ENCODE measurements around the gene MAFF. TPM values are rescaled to one million over a fixed set of nuclear protein-coding genes. Genes with fewer than 3 reads are reported as not detected.

The MAFF gene
- total RNA-seq, 1 experiment from 2014 or later: 26.0 TPM

DNA sequence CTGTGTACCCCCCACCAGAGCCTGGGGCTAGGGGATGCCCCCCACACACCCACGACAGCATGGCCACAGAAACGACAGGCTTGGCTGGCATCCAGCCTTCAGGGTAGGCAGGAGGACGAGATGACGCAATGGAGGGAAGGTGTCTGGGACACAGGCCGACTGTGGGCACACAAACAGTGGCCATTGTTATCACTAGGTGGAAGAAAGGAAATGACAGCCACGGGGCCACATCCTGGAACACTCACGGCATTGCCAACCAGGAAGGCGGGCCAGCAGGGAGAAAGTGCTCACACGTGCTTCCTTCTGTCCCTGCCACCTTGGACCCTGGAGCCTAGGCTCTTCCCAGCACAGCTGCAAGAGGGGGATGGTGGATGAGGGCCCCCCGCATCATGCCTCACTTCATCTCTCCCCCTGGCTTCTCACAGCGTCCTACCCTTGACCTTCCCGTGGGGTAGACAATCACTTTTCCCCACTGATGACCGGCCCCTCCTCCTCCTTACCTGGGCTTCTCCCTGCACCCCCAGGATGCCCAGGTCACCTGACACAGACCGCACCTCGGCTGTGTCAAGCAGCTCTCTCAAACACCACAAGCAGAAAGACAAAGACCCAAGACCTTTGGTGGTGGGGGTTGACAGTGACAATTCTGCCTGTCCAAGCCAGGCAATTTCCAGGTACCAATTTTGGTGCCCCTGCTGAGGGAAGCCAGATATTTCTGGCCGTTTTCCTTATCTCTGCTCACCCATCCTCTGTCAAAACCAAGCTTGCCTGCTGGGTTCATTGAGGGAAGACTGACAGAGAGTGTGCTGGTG lies 28.8 kb upstream of the MAFF start:
- no peak overlapping the region for H3K27ac ChIP-seq (ENCODE audit: low read depth, low read length)

More for the DNA sequence above, 28.8 kb upstream of the MAFF start:
- H4K20me1 ChIP-seq (ENCODE audit: insufficient read depth): no peaks in the 10 kb centered on the region
- H3K36me3 ChIP-seq (ENCODE audit: control insufficient read depth in 1 of 2, insufficient read depth in 2 of 2, low read length in 2 of 2): no peaks in the 10 kb centered on the region
- ATAC-seq (no peak), DNase-seq (ENCODE audit: low read depth, low spot score) (no peak)
- H3K9me3 ChIP-seq (ENCODE audit: control insufficient read depth in 1 of 2, insufficient read depth in 1 of 2, low read depth in 1 of 2, low read length in 2 of 2): no peaks in the 10 kb centered on the region
- CTCF ChIA-PET: no interaction called here
- intact Hi-C loops (cut with micrococcal nuclease): no loop called here
- POLR2A ChIA-PET: no interaction called here
- no peak overlapping the region for H3K4me2 ChIP-seq (ENCODE audit: low read length)
- H3K27me3 ChIP-seq (ENCODE audit: insufficient read depth, low read length): no peaks in the 10 kb centered on the region
- H3K4me1 ChIP-seq (ENCODE audit: control insufficient read depth in 1 of 2, insufficient read depth in 2 of 2, low read length in 2 of 2): peaks cover 19 to 26% of the 10 kb centered on the region in 2 experiments
- no TSS peak for BruUV-seq (replicated peaks)
- RAD21 ChIA-PET (ENCODE audit: low non-redundant PET in 1 of 2, low total read pairs in 2 of 2, uncharacterized antibody in 2 of 2, unreplicated experiment in 2 of 2): no interaction called here
- H2AFZ ChIP-seq (ENCODE audit: low read depth, low read length, poor library complexity, severe bottlenecking): no peak overlapping the region
- H3K79me2 ChIP-seq (ENCODE audit: insufficient read depth, low read length): no peaks in the 10 kb centered on the region
- H3K9me2 ChIP-seq (ENCODE audit: insufficient read depth): no peaks in the 10 kb centered on the region
- TF ChIP-seq ZFX (IDR thresholded peaks at IDR 0.05) (no peak), SRF (IDR thresholded peaks at IDR 0.05; ENCODE audit: low read depth) (no peak), EZH2 (IDR thresholded peaks at IDR 0.05) (no peak), ELF1 (IDR thresholded peaks at IDR 0.05; ENCODE audit: borderline replicate concordance, low read depth) (no peak), ZNF274 (IDR thresholded peaks at IDR 0.05; ENCODE audit: low read depth, low read length) (no peak), FOSL1 (IDR thresholded peaks at IDR 0.05; ENCODE audit: low read depth) (no peak)
- TF ChIP-seq, protein P1, sequence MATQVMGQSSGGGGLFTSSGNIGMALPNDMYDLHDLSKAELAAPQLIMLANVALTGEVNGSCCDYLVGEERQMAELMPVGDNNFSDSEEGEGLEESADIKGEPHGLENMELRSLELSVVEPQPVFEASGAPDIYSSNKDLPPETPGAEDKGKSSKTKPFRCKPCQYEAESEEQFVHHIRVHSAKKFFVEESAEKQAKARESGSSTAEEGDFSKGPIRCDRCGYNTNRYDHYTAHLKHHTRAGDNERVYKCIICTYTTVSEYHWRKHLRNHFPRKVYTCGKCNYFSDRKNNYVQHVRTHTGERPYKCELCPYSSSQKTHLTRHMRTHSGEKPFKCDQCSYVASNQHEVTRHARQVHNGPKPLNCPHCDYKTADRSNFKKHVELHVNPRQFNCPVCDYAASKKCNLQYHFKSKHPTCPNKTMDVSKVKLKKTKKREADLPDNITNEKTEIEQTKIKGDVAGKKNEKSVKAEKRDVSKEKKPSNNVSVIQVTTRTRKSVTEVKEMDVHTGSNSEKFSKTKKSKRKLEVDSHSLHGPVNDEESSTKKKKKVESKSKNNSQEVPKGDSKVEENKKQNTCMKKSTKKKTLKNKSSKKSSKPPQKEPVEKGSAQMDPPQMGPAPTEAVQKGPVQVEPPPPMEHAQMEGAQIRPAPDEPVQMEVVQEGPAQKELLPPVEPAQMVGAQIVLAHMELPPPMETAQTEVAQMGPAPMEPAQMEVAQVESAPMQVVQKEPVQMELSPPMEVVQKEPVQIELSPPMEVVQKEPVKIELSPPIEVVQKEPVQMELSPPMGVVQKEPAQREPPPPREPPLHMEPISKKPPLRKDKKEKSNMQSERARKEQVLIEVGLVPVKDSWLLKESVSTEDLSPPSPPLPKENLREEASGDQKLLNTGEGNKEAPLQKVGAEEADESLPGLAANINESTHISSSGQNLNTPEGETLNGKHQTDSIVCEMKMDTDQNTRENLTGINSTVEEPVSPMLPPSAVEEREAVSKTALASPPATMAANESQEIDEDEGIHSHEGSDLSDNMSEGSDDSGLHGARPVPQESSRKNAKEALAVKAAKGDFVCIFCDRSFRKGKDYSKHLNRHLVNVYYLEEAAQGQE (IDR thresholded peaks at IDR 0.05; ENCODE audit: low read depth): no peak
- H3K9ac ChIP-seq (ENCODE audit: low read length): no peak overlapping the region
- H3K4me3 ChIP-seq (replicated peaks in 1 of 2; ENCODE audit: low read depth in 1 of 2, low read length in 2 of 2): no peak overlapping the region
